ENCODE measurements around the gene ZNF700.
"Not testable (repeated sequence)": the region's sequence is repeated elsewhere in the genome, so short reads cannot be mapped to it uniquely, and the experiment has no call there.

Gene ZNF700

DNA sequence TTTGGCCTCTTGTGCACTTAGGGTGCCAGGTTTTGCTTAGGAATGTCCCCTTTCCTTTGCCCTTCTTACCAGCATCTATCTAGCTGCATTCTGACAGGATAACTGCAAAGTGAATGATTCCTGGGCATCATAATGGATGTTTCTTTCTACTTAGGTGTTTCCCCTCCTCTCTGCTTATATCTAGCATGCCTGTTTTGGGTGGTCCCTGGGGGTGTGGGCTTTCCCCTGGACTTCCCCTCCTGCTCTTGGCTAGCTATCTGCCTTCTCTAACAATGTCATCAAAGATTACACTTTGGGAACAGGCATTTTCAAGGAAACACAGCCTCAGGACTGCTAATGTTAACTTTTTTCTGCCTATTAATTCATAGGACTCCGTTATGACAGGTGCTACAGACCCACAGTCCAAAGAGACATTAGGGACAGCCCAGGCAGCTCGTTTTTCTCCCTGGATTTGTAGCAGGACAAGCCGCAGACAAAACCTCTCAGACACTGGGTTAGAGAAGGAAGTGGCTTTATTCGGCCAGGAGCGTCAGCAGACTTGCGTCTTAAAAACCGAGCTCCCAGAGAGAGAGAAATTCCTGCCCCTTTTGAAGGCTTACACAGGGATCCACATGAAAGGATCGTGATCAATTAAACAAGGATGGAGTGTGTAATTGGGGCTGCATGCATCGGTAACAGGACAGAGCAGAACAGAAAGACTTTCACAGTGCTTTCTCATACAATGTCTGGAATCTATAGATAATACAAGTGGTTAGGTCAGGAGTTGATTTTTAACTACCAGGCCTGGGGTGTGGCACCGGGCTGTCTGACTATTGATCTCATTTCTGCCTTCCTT is 17.3 kb downstream of the ZNF700 start:
- in situ Hi-C loops (cut with MboI; ENCODE audit: low sequenced_read_pairs, unreplicated experiment): no loop called here
- no peak for TF ChIP-seq CTCF (IDR thresholded peaks at IDR 0.05; ENCODE audit: borderline replicate concordance, control extremely low read depth, extremely low read depth, insufficient read depth, missing control alignments)
- DNase-seq (ENCODE audit: low spot score): no peak

DNA sequence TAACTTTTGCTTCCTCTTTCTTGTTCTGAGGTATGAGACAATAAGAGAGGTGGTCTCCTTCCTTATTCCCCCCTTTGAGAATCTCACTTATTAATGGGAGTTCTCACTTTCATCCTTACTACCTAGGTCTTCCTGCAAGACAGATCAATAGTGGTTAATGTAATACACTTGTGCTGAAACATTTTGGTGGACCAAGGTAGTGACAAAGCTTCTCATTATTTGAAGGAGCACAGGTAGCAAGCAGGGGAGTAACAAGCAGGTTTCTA is 17.9 kb downstream of the ZNF700 start:
- no peak for DNase-seq (ENCODE audit: low spot score)
- no peak for TF ChIP-seq CTCF (IDR thresholded peaks at IDR 0.05; ENCODE audit: borderline replicate concordance, control extremely low read depth, extremely low read depth, insufficient read depth, missing control alignments)
- in situ Hi-C loops (cut with MboI; ENCODE audit: low sequenced_read_pairs, unreplicated experiment): no loop called here

DNA sequence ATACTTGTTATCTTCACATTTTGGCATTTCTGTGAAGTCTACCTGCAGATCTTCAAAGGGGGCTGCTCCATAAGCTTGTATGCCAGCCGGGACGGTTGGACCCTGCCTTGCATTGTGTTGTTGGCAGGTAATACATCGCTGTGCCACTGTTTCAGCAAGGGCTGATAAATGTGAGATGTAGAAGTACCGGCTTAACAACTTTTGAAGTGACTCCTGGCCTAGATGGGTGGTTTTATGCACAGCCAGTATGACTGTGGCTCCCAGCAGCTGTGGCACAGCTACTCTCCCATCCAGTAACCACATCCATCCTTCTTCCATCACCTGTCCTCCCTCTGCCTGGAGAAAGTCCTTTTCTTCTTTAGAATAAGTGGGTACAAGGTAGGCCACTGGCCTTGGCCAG is 19.7 kb downstream of the ZNF700 start:
- in situ Hi-C loops (cut with MboI; ENCODE audit: low sequenced_read_pairs, unreplicated experiment): no loop called here
- no peak for TF ChIP-seq CTCF (IDR thresholded peaks at IDR 0.05; ENCODE audit: borderline replicate concordance, control extremely low read depth, extremely low read depth, insufficient read depth, missing control alignments)
- no peak for DNase-seq (ENCODE audit: low spot score)

DNA sequence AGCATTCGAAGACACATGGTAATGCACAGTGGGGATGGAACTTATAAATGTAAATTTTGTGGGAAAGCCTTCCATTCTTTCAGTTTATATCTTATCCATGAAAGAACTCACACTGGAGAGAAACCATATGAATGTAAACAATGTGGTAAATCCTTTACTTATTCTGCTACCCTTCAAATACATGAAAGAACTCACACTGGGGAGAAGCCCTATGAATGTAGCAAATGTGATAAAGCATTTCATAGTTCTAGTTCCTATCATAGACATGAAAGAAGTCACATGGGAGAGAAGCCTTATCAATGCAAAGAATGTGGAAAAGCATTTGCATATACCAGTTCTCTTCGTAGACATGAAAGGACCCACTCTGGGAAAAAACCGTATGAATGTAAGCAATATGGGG is 23.7 kb downstream of the ZNF700 start:
- no peak for DNase-seq (ENCODE audit: low spot score)
- no peak for TF ChIP-seq CTCF (IDR thresholded peaks at IDR 0.05; ENCODE audit: borderline replicate concordance, control extremely low read depth, extremely low read depth, insufficient read depth, missing control alignments)
- in situ Hi-C loops (cut with MboI; ENCODE audit: low sequenced_read_pairs, unreplicated experiment): no loop called here

- TF ChIP-seq CTCF (IDR thresholded peaks at IDR 0.05; ENCODE audit: borderline replicate concordance, control extremely low read depth, extremely low read depth, insufficient read depth, missing control alignments): no peak
- DNase-seq (ENCODE audit: low spot score): no peak
- in situ Hi-C loops (cut with MboI; ENCODE audit: low sequenced_read_pairs, unreplicated experiment): no loop called here
Measured at GRCh38 chr19:11949201-11949600, 24.3 kb downstream of the ZNF700 start.

DNA sequence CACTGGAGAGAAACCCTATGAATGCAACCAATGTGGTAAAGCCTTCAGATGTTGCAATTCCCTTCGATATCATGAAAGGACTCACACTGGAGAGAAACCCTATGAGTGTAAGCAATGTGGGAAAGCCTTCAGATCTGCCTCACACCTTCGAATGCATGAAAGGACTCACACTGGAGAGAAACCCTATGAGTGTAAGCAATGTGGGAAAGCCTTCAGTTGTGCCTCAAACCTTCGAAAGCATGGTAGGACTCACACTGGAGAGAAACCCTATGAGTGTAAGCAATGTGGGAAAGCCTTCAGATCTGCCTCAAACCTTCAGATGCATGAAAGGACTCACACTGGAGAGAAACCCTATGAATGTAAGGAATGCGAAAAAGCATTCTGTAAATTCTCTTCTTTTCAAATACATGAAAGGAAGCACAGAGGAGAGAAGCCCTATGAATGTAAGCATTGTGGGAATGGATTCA is 24.7 kb downstream of the ZNF700 start:
- in situ Hi-C loops (cut with MboI; ENCODE audit: low sequenced_read_pairs, unreplicated experiment); DNase-seq (ENCODE audit: low spot score): not testable (repeated sequence)

DNA sequence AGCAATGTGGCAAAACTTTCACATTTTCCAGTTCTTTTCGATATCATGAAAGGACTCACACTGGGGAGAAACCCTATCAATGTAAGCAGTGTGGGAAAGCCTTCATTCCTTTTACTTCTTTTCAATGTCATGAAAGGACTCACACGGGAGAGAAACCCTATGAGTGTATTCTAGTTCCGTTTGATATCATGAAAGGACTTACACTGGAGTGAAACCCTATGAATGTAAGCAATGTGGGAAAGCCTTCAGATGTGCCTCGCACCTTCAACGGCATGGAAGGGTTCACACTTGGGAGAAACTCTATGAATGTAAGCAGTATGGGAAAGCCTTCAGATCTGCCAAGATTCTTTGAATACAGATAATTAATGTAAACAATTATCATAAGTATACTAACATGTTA is 25.4 kb downstream of the ZNF700 start:
- no peak for TF ChIP-seq CTCF (IDR thresholded peaks at IDR 0.05; ENCODE audit: borderline replicate concordance, control extremely low read depth, extremely low read depth, insufficient read depth, missing control alignments)
- no peak for DNase-seq (ENCODE audit: low spot score)
- in situ Hi-C loops (cut with MboI; ENCODE audit: low sequenced_read_pairs, unreplicated experiment): no loop called here

Data from GM13976 (cell line).